Heart left ventricle (tissue), 13 donors: Measurements from ENCODE around the gene DUSP18.
A peak's percentile ranks its signal among the peaks of the same experiment; 100 is the strongest.

Experiments used
- CTCF ChIP-seq, 12 donors: fragments of 200-600 bp; sonication (generic) in 4 of 12; IDR thresholded peaks; one replicate each; pipeline versions ENCODE4 v1.5.0 to v1.8.0; 2018 to 2022; ENCODE audit warnings: antibody characterized with exemption in 12 of 12, mild to moderate bottlenecking in 5 of 12
- POLR2A ChIP-seq, 2 donors: fragments of 450-650 bp; IDR thresholded peaks; one replicate each; pipeline ENCODE4 v1.6.1; 2017; ENCODE audit warnings: antibody characterized with exemption in 2 of 2, mild to moderate bottlenecking in 2 of 2, moderate library complexity in 2 of 2
- donor health status: ischemic (EF 13 %, LVEDD 7.1; RV severe dilation, severe dysfunction).
- donor health status: DM: no; HTN: yes; CAD: no.
- donor health status: DM: no; HTN: no; CAD: no.
- donor health status: ischemic (EF 25% LVEDD 6.9; RV normal size, moderate dysfunction).
- donor health status: ischemic (EF 25% LVEDD 5.7; RV mildly dilated, moderate dysfunction).
- donor health status: ischemic (EF 35%, LVEDD 5.7; RV mildly dilated, moderate dysfunction).
- donor health status: nonischemic (EF 11% LVEDD 7.7; RV severe dilation, severe dysfunction).
- donor health status: DM: yes; HTN: yes; CAD: no.
- donor health status: PGD.
- donor health status: ischemic (EF 29% LVEDD 5.4; RV normal size, mild dysfunction).
- donor health status: nonischemic (EF 23%, LVEDD 6.1; RV moderate dilation, normal function).

GRCh38 chr22:30635273-30636225, 32.1 kb downstream of the DUSP18 start, which contains the start of gene SLC35E4:
- peak in 6 of 12 donors; percentile 7 to 30 (median 20) for TF ChIP-seq CTCF (IDR thresholded peaks at IDR 0.05)
- TF ChIP-seq POLR2A (IDR thresholded peaks at IDR 0.05) = peak; percentile 2 to 93
